HG03469 (cell line): ENCODE data around the gene ZNF580.

ENCODE experiments used
- ATAC-seq: cut with Tn5 transposase; IDR thresholded peaks from one replicate; pipeline ENCODE4 v1.9.1; 2021; ENCODE audit warnings: mild to moderate bottlenecking, moderate library complexity, moderate number of reproducible peaks; ENCODE audit not compliant: unreplicated experiment

ZNF580 gene

DNA sequence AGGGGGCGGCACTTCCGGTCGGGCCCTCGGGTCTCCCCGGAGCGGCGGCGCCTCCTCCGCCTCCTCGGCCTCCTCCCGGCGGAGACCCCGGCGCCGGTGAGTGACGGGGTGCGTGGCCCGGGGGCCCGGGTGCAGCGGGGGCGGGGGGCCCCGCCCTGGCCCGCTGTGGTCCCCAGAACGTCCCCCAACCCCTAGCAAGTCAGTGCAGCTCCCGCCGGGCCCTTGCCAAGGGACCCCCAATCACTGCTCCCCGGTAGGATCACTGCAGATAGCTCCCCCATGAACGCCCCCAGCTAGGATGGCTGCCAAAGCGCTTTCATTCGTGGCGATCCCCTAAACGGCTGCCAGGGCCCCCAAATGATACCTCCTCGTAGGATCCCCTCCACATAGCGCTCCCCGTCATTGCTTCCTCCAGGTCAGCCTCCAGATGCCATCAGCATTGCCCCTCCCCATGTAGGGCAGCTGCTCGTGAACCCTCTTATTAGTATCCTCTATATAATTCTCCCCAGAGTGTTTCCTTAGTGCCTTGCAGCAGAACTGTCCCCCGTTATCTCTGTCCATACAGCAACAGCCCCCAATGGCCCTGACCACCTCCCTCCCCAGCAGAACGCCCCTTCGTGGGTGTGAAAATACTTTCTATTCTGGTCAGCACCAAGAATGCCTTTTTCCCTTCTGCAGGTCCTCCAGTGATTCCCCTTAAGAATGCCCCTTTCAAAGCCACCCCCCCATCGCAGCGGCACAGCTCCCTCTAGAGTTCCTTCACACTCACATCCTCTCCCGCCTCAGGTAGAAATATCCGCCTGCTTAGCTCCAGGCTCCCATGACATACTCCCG lies 34.9 kb upstream of the ZNF580 start, which contains the start of gene ZNF865:
Gene ZNF865, plus strand, starts transcription at position 11 of the 834 bp plus-strand sequence. CDS start 7,972 bp downstream, outside the sequence.
- peak; percentile 6 for ATAC-seq

DNA sequence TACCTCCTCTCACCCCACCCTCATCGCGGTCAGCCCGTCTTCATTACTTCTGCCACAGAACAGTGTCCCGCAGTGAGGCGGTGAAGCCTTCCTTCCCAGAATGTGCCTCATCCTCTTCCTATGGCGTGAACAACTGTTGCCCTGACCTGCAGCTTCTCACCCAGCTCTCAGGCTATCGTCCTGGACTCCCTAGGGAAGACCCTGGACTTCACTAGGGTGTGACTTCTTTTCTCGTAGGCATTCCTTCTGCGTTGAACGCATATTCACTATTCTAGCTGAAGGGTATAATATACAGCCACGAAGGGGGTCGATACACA lies 34.4 kb upstream of the ZNF580 start:
- no peak for ATAC-seq

DNA sequence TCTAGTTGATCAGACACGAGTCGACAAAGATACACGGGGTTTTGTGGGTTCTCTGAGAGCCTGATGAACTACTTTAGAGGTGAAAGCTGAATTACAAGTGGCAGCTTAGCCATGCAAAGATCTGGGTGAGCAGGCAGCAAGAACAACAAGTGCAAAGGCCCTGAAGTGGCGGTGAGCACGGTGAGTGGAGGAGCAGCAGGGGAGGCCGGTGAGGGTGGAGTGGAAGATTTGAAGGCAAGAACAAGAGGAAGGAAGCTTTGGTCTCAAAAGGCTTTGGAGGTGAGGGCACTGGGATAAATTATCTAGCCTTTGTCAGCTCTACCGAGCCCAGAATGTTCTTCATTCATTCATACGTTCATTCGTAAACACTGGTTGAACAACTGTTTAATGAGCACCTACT lies 34.0 kb upstream of the ZNF580 start:
- no peak for ATAC-seq

DNA sequence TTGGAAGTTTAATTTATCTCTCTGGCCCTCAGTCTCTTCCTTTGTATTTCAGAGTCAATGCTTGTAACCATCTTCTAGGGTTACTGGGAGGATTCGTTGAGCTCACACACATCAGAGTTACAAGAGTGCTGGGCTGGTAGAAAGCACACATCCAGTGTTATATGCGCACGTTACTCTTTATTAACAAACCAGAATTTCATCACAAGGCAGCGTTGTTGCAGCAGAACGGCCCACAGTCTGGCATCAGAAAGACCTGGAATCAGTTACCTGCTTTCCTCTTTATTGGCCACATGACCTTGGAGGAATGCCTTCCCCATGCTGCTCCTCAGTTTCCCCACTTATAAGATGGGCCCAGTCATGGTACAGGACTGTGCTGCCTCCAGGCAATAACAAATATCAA lies 31.5 kb upstream of the ZNF580 start:
- no peak for ATAC-seq

DNA sequence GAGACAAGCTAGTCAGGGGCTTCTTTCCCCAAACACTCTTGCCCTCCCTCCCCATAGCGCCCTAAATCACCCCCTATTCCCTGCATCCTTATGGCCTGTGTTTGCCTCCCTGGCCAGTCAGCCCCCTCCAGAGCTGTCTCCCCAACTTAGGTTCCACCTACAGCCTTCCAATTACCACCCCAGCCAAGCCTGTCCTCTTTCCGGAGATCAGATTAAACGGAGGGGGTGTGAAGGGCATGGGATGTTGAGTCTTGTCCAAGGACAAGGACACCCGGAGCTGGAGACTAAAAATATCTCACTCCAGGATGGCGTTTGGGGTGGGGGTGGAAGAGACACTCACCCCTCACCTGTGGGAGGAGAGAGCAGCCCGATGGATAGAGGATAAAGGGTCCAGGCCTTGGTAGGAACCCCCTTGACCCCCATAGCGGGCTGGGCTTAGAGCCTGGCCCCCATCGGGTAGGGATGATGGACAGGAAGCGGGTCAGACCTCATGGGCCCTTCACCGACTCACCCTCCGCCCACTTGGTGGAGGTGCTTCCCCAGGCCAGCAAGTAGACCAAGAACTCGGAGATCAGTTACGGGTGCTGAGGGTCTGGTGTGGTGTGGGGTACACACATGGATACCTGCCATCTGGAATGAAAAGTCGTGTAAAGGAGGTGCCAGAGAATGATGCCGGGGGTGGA lies 29.4 kb upstream of the ZNF580 start:
- no peak for ATAC-seq

DNA sequence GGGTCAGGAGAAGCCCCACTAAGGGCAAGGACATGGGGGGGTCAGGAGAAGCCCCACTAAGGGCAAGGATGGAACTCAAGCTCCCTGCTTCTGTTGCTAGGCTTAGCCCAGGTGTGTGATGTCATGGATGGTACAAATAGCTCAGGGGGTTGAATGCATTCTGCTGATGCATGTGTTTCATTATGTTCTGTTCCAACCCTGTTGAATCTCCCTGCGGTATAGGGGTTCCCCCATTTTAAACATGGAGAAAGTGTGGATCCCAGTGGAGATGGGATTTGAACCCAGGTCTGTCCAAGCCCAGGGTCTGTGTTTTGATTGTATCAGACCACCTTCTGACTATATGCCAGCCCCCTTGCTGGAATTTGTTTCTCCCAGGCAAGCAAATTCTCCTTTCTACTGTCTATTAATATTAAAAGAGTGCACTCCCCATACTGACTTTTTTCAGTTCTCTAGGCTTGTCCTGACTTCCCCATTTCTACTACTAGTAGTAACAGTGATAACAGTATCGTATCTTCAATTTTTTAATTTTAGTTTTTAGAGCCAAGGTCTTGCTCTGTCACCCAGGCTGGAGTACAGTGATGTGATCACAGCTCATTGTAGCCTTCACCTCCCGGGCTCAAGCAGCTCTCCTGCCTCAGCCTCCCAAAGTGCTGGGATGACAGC lies 28.7 kb upstream of the ZNF580 start:
- ATAC-seq: no peak

DNA sequence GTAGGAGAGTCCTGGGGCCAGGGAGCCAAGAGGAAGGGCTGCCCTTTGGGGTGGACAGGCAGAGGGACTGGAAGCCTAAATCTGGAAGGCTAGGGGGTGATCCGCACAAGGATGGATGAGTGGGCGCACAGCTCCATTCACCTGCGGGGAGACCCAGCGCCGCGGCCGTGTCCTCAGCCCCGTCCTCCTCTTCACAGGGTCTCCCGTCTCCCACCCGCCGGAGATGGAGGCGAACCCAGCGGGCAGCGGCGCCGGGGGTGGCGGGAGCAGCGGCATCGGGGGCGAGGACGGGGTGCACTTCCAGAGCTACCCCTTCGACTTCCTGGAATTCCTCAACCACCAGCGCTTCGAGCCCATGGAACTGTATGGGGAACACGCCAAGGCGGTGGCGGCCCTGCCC lies 27.4 kb upstream of the ZNF580 start:
- ATAC-seq: no peak

DNA sequence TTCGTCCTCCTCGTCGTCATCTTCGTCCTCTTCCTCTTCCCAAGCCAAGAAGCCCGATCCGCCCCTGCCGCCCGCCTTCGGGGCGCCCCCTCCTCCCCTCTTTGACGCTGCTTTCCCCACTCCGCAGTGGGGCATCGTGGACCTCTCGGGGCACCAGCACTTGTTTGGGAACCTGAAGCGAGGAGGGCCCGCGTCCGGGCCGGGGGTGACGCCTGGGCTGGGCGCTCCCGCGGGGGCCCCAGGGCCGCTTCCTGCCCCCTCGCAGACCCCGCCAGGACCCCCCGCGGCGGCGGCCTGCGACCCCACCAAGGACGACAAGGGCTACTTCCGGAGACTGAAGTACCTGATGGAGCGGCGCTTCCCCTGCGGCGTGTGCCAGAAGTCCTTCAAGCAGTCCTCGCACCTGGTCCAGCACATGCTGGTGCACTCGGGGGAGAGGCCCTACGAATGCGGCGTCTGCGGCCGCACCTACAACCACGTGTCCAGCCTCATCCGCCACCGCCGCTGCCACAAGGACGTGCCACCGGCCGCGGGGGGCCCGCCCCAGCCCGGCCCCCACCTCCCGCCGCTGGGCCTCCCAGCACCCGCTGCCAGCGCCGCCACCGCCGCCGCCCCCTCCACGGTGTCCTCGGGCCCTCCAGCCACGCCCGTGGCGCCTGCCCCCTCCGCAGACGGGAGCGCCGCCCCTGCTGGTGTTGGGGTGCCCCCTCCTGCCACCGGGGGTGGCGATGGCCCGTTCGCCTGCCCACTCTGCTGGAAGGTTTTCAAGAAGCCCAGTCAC lies 26.7 kb upstream of the ZNF580 start:
- no peak for ATAC-seq

DNA sequence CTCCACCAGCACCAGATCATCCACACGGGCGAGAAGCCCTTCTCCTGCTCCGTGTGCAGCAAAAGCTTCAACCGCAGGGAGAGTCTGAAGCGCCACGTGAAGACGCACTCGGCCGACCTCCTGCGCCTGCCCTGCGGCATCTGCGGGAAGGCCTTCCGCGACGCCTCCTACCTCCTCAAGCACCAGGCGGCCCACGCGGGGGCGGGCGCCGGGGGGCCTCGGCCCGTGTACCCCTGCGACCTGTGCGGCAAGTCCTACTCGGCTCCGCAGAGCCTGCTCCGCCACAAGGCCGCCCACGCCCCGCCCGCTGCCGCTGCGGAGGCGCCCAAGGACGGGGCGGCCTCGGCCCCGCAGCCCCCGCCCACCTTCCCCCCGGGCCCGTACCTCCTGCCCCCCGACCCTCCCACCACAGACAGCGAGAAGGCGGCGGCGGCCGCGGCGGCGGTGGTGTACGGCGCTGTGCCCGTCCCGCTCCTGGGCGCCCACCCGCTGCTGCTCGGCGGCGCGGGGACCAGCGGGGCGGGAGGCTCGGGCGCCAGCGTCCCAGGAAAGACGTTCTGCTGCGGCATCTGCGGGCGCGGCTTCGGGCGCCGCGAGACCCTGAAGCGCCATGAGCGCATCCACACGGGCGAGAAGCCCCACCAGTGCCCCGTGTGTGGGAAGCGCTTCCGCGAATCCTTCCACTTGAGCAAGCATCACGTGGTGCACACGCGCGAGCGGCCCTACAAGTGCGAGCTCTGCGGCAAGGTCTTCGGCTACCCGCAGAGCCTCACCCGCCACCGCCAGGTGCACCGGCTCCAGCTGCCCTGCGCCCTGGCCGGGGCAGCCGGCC lies 25.9 kb upstream of the ZNF580 start:
- ATAC-seq: no peak

DNA sequence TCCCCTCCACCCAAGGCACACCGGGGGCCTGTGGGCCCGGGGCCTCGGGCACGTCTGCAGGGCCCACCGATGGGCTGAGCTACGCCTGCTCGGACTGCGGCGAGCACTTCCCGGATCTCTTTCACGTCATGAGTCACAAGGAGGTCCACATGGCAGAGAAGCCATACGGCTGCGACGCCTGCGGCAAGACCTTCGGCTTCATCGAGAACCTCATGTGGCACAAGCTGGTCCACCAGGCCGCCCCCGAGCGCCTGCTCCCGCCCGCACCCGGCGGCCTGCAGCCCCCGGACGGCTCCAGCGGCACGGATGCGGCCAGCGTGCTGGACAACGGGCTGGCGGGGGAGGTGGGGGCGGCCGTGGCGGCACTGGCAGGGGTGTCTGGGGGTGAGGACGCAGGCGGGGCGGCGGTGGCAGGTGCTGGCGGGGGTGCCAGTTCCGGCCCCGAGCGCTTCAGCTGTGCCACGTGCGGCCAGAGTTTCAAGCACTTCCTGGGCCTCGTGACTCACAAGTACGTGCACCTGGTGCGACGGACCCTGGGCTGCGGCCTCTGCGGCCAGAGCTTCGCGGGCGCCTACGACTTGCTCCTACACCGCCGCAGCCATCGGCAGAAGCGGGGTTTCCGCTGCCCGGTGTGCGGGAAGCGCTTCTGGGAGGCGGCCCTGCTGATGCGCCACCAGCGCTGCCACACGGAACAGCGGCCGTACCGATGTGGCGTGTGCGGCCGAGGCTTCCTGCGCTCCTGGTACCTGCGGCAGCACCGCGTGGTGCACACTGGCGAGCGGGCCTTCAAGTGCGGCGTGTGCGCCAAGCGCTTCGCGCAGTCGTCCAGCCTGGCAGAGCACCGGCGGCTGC lies 25.0 kb upstream of the ZNF580 start:
- ATAC-seq: no peak

DNA sequence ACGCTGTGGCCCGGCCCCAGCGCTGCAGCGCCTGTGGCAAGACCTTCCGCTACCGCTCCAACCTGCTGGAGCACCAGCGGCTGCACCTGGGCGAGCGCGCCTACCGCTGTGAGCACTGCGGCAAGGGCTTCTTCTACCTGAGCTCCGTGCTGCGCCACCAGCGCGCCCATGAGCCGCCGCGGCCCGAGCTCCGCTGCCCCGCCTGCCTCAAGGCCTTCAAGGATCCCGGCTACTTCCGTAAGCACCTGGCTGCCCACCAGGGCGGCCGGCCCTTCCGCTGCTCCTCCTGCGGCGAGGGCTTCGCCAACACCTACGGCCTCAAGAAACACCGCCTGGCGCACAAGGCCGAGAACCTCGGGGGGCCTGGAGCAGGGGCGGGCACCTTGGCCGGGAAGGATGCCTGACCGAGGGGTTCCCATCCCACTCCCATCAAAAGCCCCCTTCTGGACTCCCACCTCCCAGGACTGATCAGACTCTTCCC lies 24.4 kb upstream of the ZNF580 start:
- no peak for ATAC-seq

DNA sequence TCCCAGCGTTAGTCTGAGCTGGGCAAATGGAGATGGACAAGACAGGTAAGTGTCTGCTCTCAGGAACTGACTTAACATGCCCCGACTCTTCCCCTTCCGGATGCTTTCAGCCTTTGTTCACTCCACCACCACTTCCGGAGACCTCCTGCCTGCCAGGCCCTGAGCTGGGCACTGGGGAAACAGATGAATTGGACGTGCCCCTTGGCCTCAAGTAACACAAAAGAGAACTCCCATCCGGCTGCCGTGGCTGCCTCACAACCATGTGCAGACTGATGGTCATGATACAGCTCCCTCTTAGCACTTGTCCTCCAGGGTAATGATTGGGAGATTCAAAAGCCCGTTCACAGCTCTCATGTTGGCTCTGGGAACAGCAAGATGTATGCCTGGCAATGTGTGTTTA lies 23.4 kb upstream of the ZNF580 start:
- no peak for ATAC-seq

DNA sequence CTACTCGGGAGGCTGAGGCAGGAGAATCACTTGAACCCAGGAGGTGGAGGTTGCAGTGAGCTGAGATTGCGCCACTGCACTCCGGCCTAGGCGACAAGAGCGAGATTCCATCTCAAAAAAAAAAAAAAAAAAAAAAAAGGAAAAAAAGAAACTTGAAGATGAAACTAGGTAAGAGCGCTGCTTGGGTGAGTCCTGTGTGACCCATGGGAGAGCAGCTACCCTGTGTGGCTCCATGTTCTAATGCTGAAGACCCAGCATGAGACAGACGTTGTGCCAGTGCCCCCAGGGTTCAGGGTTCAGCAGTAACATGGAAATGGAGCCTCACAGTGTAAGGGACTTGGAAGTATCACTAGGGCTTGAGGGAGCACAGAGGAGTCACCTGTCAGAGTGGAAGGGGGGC lies 22.4 kb upstream of the ZNF580 start:
- ATAC-seq: no peak

DNA sequence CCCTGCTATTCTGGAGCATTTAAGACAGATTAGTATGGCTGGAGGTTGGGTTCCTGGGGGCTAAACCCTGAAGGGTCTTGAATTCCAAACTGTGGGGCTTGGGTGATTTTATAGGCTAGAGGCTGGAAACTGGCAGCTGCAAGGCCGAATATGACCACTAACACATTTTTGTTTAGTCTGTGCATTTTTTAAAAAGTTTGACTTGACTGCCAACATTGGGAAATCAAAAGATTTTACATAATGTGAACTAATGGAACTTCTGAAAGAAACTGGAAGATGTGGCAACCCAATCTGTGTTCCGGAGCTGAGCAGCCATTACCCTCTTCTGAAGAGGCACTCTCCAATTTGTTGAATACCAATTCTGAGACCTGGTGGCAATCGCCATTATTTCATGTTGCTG lies 21.5 kb upstream of the ZNF580 start:
- no peak for ATAC-seq

DNA sequence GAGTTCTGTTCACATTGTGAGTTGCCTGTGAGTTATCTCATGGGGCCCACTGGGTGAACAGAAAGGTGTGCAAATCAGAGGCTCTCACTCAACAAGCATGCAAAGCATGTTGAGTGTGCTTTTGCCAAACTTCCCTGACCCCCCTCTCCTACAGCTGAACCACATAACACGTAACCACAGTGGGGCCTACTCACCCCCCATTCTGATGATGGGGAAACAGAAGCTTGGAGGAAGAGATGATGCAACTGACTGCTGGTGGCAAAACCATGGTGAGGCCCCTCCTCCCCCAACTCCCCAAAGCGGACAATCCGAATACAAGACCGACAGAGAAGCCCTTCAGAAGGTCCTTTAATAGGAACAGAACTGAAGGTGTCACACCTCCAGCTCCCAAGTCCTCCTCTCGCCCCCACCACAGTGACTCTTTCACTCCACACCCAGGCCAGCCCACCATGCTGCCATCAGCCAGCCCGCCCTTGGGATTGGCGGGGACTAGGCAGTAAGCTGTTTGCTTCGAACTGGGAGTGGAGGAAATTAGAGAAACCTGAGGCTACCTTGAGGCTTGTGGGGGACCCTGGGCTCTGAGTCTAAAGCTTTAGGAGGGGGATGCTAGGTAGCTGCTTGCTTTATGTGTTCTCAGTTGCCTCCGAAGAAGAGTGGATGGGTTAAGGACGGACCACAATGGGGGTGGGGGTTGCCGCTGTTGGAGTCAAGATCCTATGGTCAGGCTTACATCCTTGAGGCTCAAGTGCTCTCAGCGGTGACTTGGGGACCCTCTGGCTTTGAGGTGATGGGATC lies 20.2 kb upstream of the ZNF580 start:
- ATAC-seq: no peak

DNA sequence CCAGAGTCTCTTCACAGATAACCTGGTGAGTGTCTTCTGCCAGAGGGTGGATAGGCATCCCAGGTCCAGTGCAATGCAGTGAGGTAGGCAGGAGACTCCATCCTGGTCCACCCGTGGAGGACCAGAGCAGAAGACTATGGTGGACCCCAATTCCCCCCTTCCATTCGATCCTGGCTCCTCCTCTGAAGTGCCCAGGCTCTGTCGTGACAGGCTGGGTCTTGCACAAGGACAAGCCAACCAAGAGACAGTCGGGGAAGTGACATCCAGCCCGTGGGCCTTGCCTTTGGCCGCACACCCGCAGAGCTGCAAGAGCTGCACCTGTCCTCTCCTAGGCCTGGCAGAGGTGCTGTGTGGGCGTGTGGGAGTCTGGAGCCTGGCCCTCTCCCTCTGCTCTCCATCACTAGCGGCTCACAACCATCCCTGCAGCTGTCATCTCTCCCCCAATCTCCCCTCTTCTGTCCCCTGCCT lies 19.6 kb upstream of the ZNF580 start:
- ATAC-seq: no peak

DNA sequence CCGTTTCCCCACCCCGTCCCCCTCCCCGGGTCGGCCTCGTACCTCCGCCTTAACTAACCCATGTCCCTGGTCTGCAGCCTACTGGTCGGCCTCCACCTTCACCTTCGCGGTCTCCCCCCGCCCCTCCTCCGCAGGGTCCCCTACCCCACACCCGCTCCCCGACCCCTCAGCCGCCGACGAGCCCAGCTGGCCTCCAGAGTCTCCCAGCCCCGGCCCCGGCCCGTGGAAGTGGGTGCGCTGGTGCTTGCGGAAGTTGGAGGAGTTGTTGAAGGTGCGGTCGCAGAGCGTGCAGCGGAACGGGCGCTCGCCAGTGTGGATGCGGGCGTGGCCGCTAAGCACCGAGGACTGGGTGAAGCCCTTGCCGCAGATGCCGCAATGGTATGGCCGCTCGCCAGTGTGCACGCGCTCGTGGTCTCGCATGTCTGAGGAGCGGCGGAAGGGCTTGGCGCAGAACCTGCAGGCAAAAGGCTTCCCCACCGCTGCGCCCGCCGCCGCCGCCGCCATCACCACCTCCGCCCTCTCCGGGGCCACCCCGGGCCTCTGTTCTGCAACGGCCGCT lies 19.1 kb upstream of the ZNF580 start:
- ATAC-seq: no peak
